Measurements from ENCODE around the gene COMMD8. TPM values are rescaled to one million over a fixed set of nuclear protein-coding genes. Genes with fewer than 3 reads are reported as not detected.

COMMD8 gene
- total and polyA plus RNA-seq, 10 of the 15 experiments (the other 5 are each of a cell fraction or from before 2014, with no cell fraction given): 27.6 to 156 (median 48.4) TPM

- TF ChIP-seq ATF2 (IDR thresholded peaks at IDR 0.05; ENCODE audit: low read length) (peak; percentile 85), TAF1 (IDR thresholded peaks at IDR 0.05; ENCODE audit: borderline replicate concordance, low read depth, low read length) (no peak), ETV6 (conservative IDR thresholded peaks at IDR 0.05 in 1 of 2, IDR thresholded peaks at IDR 0.05 in 1 of 2; ENCODE audit: borderline replicate concordance in 1 of 2, low read depth in 1 of 2) (peak in 1 of 2 experiments; percentile 51; a peak in 1 of 4 replicates), MYC (IDR thresholded peaks at IDR 0.05; ENCODE audit: insufficient read depth, insufficient read length, insufficient replicate concordance, low read length, severe bottlenecking) (no peak), NR2C2 (IDR thresholded peaks at IDR 0.05; ENCODE audit: borderline replicate concordance, control insufficient read depth, insufficient read length, low read depth) (no peak), CBX5 (IDR thresholded peaks at IDR 0.05; ENCODE audit: low read depth) (no peak), BCL3 (IDR thresholded peaks at IDR 0.05; ENCODE audit: borderline replicate concordance, insufficient read depth, low read depth, low read length, poor library complexity, severe bottlenecking) (no peak), RUNX3 (IDR thresholded peaks at IDR 0.05; ENCODE audit: low read length) (peak; percentile 94), ZNF217 (IDR thresholded peaks at IDR 0.05) (0 out of 2 replicates have a peak, but pooled peaks have one; percentile 76), PBX3 (IDR thresholded peaks at IDR 0.05; ENCODE audit: insufficient replicate concordance, low read depth, low read length) (peak; percentile 27), NFYB (IDR thresholded peaks at IDR 0.05; ENCODE audit: insufficient read depth, low read depth, low read length) (no peak), NFIC (IDR thresholded peaks at IDR 0.05; ENCODE audit: low read depth, low read length) (peak; percentile 82), NFXL1 (IDR thresholded peaks at IDR 0.05; ENCODE audit: borderline replicate concordance) (no peak), IKZF1 (conservative IDR thresholded peaks at IDR 0.05) (peak; percentile 80), CREM (IDR thresholded peaks at IDR 0.05; ENCODE audit: low read depth) (peak; percentile 48; the same call in 1 of the 2 replicates), REST (IDR thresholded peaks at IDR 0.05; ENCODE audit: low read depth, low read length) (no peak)
These were observed 47.1 kb upstream of the COMMD8 start (continued) for GRCh38 chr4:47510506-47511143.
